Hematopoietic multipotent progenitor cell (in vitro differentiated cells): ENCODE results near the gene ATP13A2. TPM values are rescaled to one million over a fixed set of nuclear protein-coding genes. Genes with fewer than 3 reads are reported as not detected.
"Not testable (repeated sequence)": the region's sequence is repeated elsewhere in the genome, so short reads cannot be mapped to it uniquely, and the experiment has no call there.

ENCODE experiments used
- DNase-seq, 3 donors: peaks; one replicate each; pipeline ENCODE4 v3.0.0-alpha.2; 2011 to 2015; ENCODE audit warnings: low read depth in 2 of 3, low spot score in 2 of 3
- total RNA-seq: library from RNA; depleted of rRNA; stranded (reverse); fragments of >200 nt; gene quantifications from one replicate; pipeline ENCODE4 v1.2.3, GENCODE V29; 2012

ATP13A2 gene
- total RNA-seq, 1 donor, result 63.3 TPM

GRCh38 chr1:16961297-16962133 lies 50.2 kb downstream of the ATP13A2 start:
- no peak for DNase-seq

DNA sequence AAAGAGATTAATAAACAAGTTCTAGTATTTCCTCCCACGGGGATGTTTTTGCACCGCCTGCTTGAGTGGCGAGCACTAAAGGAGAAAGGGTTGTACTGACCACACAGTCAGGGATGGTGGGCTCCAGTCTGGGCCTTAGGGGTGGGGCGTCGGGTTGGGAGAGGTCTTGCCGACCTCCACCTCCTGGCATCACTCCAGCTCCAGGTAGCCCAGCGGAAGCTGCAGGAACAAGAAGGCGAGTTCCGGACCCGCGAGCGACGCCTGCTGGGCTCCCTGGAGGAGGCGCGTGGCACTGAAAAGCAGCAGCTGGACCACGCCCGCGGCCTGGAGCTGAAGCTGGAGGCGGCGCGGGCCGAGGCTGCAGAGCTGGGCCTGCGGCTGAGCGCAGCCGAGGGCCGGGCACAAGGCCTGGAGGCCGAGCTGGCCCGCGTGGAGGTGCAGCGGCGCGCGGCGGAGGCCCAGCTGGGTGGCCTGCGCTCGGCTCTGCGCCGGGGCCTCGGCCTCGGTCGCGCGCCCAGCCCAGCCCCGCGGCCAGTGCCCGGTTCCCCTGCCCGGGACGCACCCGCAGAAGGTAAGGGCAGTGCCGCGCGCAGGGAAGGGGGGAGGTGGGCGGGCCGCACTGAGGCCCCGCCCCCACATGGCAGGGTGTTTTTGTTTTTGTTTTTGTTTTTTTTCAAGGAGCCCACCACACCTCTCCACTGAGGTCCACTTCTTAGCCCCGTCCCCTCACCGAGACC lies 51.0 kb downstream of the ATP13A2 start:
- peak; percentile 37 to 74 (median 67) for DNase-seq

DNA sequence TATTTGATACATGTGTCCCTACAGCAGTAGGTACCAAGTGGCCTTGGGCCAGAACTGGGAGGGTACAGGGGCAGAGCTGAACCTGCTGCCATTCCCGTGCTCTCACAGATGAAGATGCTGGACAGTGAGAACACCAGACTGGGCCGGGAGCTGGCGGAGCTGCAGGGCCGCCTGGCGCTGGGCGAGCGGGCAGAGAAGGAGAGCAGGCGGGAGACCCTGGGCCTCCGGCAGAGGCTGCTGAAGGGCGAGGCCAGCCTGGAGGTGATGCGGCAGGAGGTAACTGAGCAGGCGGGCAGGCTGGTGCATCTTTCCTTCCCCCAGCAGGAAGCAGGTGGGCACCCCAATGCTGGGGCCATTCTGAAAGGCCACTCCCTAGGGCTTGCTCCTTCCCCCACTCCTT lies 53.3 kb downstream of the ATP13A2 start:
- no peak for DNase-seq

- peak in 1 of 3 donors; percentile 28 for DNase-seq
Observed at GRCh38 chr1:16957731-16958130, 54.0 kb downstream of the ATP13A2 start.

DNA sequence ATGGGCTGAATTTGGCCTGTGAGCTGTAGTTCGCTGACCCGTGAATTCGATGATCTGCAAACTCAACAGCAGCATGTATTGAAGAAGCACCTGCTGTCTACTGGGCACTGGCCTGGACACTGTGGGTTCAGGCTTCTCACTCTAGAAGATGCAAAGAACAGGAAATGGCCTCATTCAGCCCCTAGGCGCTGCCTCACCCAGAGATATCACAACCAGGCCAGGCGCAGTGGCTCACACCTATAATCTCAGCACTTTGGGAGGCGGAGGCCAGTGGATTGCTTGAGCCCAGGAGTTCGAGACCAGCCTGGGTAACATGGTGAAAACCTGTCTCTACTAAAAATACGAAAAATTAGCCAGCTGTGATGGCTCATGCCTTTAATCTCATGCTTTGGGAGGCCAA lies 55.0 kb downstream of the ATP13A2 start:
- no peak for DNase-seq

- no peak for DNase-seq
Observed at GRCh38 chr1:16955186-16955585, 56.5 kb downstream of the ATP13A2 start.

DNA sequence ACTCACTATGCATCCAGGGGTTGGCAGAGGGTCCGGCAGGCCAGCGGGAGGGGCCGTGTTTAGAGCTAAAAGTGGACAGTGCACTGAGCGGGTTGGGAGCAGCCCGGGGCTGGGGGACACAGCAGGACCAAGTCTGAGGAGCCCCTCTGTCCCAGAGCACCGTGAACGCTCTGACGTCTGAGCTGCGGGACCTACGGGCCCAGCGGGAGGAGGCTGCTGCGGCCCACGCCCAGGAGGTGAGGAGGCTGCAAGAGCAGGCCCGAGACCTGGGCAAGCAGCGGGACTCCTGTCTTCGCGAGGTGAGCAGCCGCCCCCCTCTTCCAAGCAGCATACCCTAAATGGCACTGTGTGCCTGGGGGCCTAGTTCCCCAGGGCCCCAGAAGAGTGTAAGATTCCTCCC lies 57.1 kb downstream of the ATP13A2 start:
- no peak for DNase-seq

DNA sequence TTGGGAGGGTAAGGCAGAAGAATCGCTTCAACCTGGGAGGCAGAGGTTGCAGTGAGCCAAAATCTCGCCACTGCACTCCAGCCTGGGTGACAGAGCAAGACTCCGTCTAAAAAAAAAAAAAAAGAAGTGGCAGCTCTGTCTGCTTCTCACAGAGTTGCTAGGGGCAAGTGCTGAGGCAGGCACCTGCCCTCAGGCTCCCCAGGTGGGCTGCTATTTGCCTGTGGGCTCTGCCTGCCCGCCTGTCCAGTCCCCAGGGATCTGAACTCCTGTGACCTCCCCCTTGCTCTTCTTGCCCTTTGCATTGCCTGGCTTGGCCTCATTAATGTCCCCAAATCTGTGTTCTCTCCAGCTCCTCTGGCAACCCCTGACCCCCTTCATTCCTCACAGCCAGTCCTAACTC lies 59.4 kb downstream of the ATP13A2 start:
- not testable (repeated sequence) for DNase-seq

- not testable (repeated sequence) for DNase-seq
Observed at GRCh38 chr1:16949026-16949425, 62.7 kb downstream of the ATP13A2 start.

- not testable (repeated sequence) for DNase-seq
Observed at GRCh38 chr1:16948282-16948891, 63.3 kb downstream of the ATP13A2 start.

DNA sequence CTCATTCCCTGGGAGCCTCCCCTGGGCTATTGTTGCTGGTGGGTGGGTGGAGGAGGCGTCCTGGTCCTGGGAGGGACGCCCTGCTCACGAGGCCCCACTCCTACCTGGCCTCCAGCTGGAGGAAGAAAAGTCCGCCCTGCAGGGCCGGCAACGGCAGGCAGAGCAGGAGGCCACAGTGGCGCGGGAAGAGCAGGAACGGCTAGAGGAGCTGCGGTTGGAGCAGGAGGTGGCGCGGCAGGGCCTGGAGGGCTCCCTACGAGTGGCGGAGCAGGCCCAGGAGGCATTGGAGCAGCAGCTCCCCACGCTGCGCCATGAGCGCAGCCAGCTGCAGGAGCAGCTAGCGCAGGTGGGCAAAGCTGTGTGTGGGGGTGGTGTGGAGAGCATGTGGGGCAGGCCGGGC lies 65.1 kb downstream of the ATP13A2 start:
- no peak for DNase-seq

GRCh38 chr1:16946185-16946584 lies 65.5 kb downstream of the ATP13A2 start:
- not testable (repeated sequence) for DNase-seq

DNA sequence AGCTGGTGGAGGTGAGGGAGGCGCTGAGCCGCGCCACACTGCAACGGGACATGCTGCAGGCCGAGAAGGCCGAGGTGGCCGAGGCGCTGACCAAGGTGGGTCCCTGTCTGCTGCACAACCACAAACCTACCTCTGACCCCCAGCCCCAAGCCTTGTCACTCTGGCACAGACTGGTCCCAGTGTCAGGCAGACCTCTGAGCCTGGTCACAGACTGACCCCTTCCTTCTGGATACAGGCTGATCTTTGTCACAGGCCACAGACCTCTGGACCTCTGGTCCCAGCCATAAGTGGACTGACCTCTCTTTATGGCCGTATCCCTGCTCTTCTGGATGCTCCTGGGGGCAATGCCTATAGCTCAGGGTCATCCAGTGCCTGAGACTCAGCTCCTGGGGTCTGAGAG lies 66.2 kb downstream of the ATP13A2 start:
- not testable (repeated sequence) for DNase-seq

DNA sequence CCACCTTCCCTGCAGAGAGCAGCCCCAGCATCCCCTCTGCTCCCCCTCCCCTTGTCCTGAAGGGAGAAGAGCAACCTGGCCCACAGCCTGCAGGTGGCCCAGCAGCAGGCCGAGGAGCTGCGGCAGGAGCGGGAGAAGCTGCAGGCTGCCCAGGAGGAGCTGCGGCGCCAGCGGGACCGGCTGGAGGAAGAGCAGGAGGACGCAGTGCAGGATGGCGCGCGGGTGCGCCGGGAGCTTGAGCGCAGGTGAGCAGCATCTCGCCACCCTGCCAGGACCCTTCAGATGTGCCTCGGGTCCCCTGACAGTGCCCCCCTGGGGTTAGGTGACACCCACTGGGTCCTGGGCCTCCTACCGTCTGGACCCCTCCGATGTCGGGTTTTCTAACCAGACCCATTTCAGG lies 67.7 kb downstream of the ATP13A2 start:
- no peak for DNase-seq

- DNase-seq, result not testable (repeated sequence)
Observed at GRCh38 chr1:16939386-16940180, 72.1 kb downstream of the ATP13A2 start.

DNA sequence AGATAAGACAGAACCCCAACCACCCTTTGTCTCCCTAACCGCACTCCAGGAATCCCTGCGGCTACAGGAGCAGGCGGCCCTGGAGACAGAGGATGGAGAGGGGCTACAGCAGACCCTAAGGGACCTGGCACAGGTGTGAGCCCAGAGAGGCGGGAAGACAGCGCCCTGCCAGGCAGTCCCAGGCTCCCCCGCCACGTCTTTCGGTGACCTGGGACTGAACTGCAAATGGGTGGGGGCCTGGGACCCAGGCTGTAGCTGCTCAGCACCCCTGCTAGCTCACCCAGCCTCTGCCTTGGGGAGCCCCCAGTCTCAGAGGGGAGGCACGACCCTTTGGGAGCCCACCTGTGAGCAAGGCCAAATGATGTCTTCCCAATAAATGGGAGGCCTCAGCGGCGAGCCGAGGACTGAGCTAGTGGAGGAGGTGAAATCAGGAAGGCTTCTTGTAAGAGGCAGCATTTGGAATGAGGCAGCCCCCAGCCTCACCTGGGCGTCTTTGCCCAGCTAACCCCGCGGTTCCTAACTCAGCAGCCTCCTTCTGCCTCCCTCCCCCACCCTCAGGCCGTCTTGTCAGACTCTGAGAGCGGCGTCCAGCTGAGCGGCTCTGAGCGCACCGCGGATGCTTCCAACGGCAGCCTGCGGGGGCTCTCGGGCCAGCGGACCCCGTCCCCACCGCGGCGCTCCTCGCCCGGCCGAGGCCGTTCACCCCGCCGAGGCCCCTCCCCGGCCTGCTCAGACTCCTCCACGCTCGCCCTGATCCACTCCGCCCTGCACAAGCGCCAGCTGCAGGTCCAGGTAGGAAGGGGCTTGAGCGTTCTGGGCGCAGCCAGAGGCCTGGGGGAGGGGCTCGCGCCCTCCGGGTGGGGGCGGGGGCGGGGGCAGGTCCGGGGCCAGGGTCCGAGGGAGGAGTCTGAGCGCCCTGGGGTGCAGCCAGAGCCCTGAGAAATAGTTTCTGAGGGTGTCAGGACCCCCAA lies 73.1 kb downstream of the ATP13A2 start:
- DNase-seq, result no peak

GRCh38 chr1:16936580-16936979 lies 75.1 kb downstream of the ATP13A2 start:
- not testable (repeated sequence) for DNase-seq
